Mesodermal cell (in vitro differentiated cells): ENCODE measurements around the gene NKAIN2.

Experiments used
- H3K27ac ChIP-seq: 2 replicates; pipeline ENCODE4 v1.7.0; 2013; ENCODE audit warnings: mild to moderate bottlenecking, low read depth, low read length, moderate library complexity; ENCODE audit not compliant: severe bottlenecking
- H3K36me3 ChIP-seq: 2 replicates; pipeline ENCODE4 v1.7.1; 2013; ENCODE audit warnings: mild to moderate bottlenecking, low read length, moderate library complexity; ENCODE audit not compliant: control insufficient read depth, insufficient read depth
- H3K4me1 ChIP-seq: one replicate; pipeline ENCODE4 v1.7.1; 2013; ENCODE audit warnings: mild to moderate bottlenecking, low read length; ENCODE audit not compliant: insufficient read depth, control insufficient read depth, poor library complexity, severe bottlenecking
- H3K4me3 ChIP-seq: 2 replicates; pipeline ENCODE4 v1.7.0; 2013; ENCODE audit warnings: low read length, control low read depth, mild to moderate bottlenecking; ENCODE audit not compliant: insufficient read depth, poor library complexity, severe bottlenecking; ENCODE audit errors: extremely low read depth
- H3K9me3 ChIP-seq: 2 replicates; pipeline ENCODE4 v1.7.1; 2013; ENCODE audit warnings: mild to moderate bottlenecking, low read length, moderate library complexity; ENCODE audit not compliant: control insufficient read depth
- WGBS, 2 experiments: methylation state at CpG; one replicate each; pipeline ENCODE4 v1.1.5; 2013; ENCODE audit warnings: missing lambda C conversion rate in 2 of 2; ENCODE audit not compliant: insufficient coverage in 2 of 2; 5-methylcytosine and 5-hydroxymethylcytosine counted together

Gene NKAIN2

GRCh38 chr6:124604719-124605118 lies 801.1 kb downstream of the NKAIN2 start:
- Histone ChIP-seq H3K4me3 (no peak overlapping the region), H3K27ac (no peak overlapping the region), H3K4me1 (no peaks in the 10 kb centered on the region), H3K36me3 (no peaks in the 10 kb centered on the region), H3K9me3 (no peaks in the 10 kb centered on the region)
- 100% methylated on average over 1 of the region's 3 CpGs; no CpG with 5 or more reads in 1 of the 2 experiments for WGBS, 2 experiments

- Histone ChIP-seq H3K36me3 (no peaks in the 10 kb centered on the region), H3K4me3 (no peak overlapping the region), H3K4me1 (no peaks in the 10 kb centered on the region), H3K27ac (no peak overlapping the region), H3K9me3 (no peaks in the 10 kb centered on the region)
These were observed 803.5 kb downstream of the NKAIN2 start for GRCh38 chr6:124607119-124607627.

GRCh38 chr6:124613031-124613430 lies 809.4 kb downstream of the NKAIN2 start:
- Histone ChIP-seq H3K9me3 (no peaks in the 10 kb centered on the region), H3K36me3 (no peaks in the 10 kb centered on the region), H3K4me3 (no peak overlapping the region), H3K4me1 (no peaks in the 10 kb centered on the region), H3K27ac (no peak overlapping the region)
- WGBS, 2 experiments, result 73% methylated on average over 2 of the region's 2 CpGs; no CpG with 5 or more reads in 1 of the 2 experiments

- no peaks in the 10 kb centered on the region for H3K4me1 ChIP-seq
- 89 to 90% methylated on average over 4 of the region's 5 CpGs for WGBS, 2 experiments
- no peak overlapping the region for H3K4me3 ChIP-seq
- H3K36me3 ChIP-seq, result no peaks in the 10 kb centered on the region
- no peak overlapping the region for H3K27ac ChIP-seq
- H3K9me3 ChIP-seq, result no peaks in the 10 kb centered on the region
These were observed 818.7 kb downstream of the NKAIN2 start for GRCh38 chr6:124622351-124622750.

GRCh38 chr6:124633655-124634054 lies 830.0 kb downstream of the NKAIN2 start:
- Histone ChIP-seq H3K36me3 (no peaks in the 10 kb centered on the region), H3K27ac (no peak overlapping the region), H3K4me1 (no peaks in the 10 kb centered on the region), H3K4me3 (no peak overlapping the region), H3K9me3 (no peaks in the 10 kb centered on the region)
- 90 to 100% methylated on average over 2 of the region's 3 CpGs for WGBS, 2 experiments

- 95 to 100% methylated on average over 2 to 3 of the region's 4 CpGs for WGBS, 2 experiments
- Histone ChIP-seq H3K4me1 (no peaks in the 10 kb centered on the region), H3K27ac (no peak overlapping the region)
These were observed 836.8 kb downstream of the NKAIN2 start for GRCh38 chr6:124640432-124640831.

GRCh38 chr6:124655866-124656265 lies 852.2 kb downstream of the NKAIN2 start:
- Histone ChIP-seq H3K36me3 (no peaks in the 10 kb centered on the region), H3K4me3 (no peak overlapping the region), H3K4me1 (no peaks in the 10 kb centered on the region), H3K9me3 (no peaks in the 10 kb centered on the region), H3K27ac (no peak overlapping the region)
- WGBS, 2 experiments, result no CpG with 5 or more reads among the region's 1 CpG

More at GRCh38 chr6:124640432-124640831, 836.8 kb downstream of the NKAIN2 start:
- H3K9me3 ChIP-seq, result no peaks in the 10 kb centered on the region
- no peaks in the 10 kb centered on the region for H3K36me3 ChIP-seq
- no peak overlapping the region for H3K4me3 ChIP-seq

GRCh38 chr6:124658053-124658452 lies 854.4 kb downstream of the NKAIN2 start:
- Histone ChIP-seq H3K9me3 (no peaks in the 10 kb centered on the region), H3K4me3 (no peak overlapping the region), H3K36me3 (no peaks in the 10 kb centered on the region), H3K4me1 (no peaks in the 10 kb centered on the region), H3K27ac (no peak overlapping the region)
- WGBS, 2 experiments, result 94% methylated on average over 5 to 6 of the region's 8 CpGs

- no peaks in the 10 kb centered on the region for H3K9me3 ChIP-seq
- WGBS, 2 experiments, result 100% methylated on average over 1 of the region's 1 CpG; no CpG with 5 or more reads in 1 of the 2 experiments
- H3K4me1 ChIP-seq, result no peaks in the 10 kb centered on the region
These were observed 855.8 kb downstream of the NKAIN2 start for GRCh38 chr6:124659427-124659826.

GRCh38 chr6:124660185-124660584 lies 856.5 kb downstream of the NKAIN2 start:
- Histone ChIP-seq H3K4me1 (no peaks in the 10 kb centered on the region), H3K4me3 (no peak overlapping the region), H3K27ac (no peak overlapping the region), H3K9me3 (no peaks in the 10 kb centered on the region), H3K36me3 (no peaks in the 10 kb centered on the region)
- no CpG with 5 or more reads among the region's 2 CpGs for WGBS, 2 experiments

More at GRCh38 chr6:124659427-124659826, 855.8 kb downstream of the NKAIN2 start:
- Histone ChIP-seq H3K4me3 (no peak overlapping the region), H3K36me3 (no peaks in the 10 kb centered on the region), H3K27ac (no peak overlapping the region)

- Histone ChIP-seq H3K4me3 (no peak overlapping the region), H3K27ac (peak overlapping the region; percentile 25), H3K4me1 (no peaks in the 10 kb centered on the region), H3K9me3 (no peaks in the 10 kb centered on the region), H3K36me3 (no peaks in the 10 kb centered on the region)
- 20 to 33% methylated on average over 2 to 3 of the region's 5 CpGs for WGBS, 2 experiments
These were observed 857.5 kb downstream of the NKAIN2 start for GRCh38 chr6:124661097-124661661.
